Pancreas (tissue), 10 donors: ENCODE results near the gene PSMD9. TPM values are rescaled to one million over a fixed set of nuclear protein-coding genes. Genes with fewer than 3 reads are reported as not detected.

Experiments
- ATAC-seq, 4 donors: fragments of 200-7000 bp; cut with Tn5 transposase; one replicate each; pipeline versions ENCODE4 v1.8.0 to v1.9.1; 2020; ENCODE audit warnings: mild to moderate bottlenecking in 4 of 4, moderate library complexity in 4 of 4
- DNase-seq, 6 donors: peaks; one replicate each; pipeline ENCODE4 v3.0.0-alpha.2; 2020
- FAIRE-seq: peaks from 2 replicates; lab custom pipeline; 2012; peaks lifted over from hg19 to GRCh38; lab: Jason Lieb, UNC
- H3K27ac ChIP-seq, 4 donors: fragments of 200-600 bp; sonication (generic); 1 replicate in 3 of 4; 2 replicates in 1 of 4; pipeline versions ENCODE4 v1.5.0 to v1.8.0; 2020
- H3K27me3 ChIP-seq, 4 donors: fragments of 200-600 bp; one replicate each; pipeline ENCODE4 v1.8.0; 2021
- H3K36me3 ChIP-seq, 3 donors: fragments of 200-600 bp; sonication (generic) in 1 of 3; one replicate each; pipeline versions ENCODE4 v1.5.0 to v1.8.0; 2020 to 2021
- H3K4me1 ChIP-seq, 3 donors: fragments of 200-600 bp; one replicate each; pipeline ENCODE4 v1.8.0; 2021
- H3K4me3 ChIP-seq, 4 donors: fragments of 200-600 bp; sonication (generic) in 2 of 4; one replicate each; pipeline versions ENCODE4 v1.5.0 to v1.8.0; 2020 to 2021
- H3K9me3 ChIP-seq, 4 donors: fragments of 200-600 bp; one replicate each; pipeline ENCODE4 v1.8.0; 2021
- CTCF ChIP-seq, 4 donors: fragments of 200-600 bp; sonication (generic) in 3 of 4; IDR thresholded peaks; one replicate each; pipeline versions ENCODE4 v1.5.0 to v1.8.0; 2021; ENCODE audit warnings: antibody characterized with exemption in 4 of 4
- WGBS, 2 donors: extraction: QIAGEN DNeasy Blood & Tissue Kit; methylation state at CpG; one replicate each; pipeline ENCODE4 v1.1.7; 2013; 5-methylcytosine and 5-hydroxymethylcytosine counted together
- intact Hi-C, 3 donors: fragments of 100-400 bp; cut with DNase I; formaldehyde crosslinking; loops; one replicate each; pipeline versions ENCODE4 v1.11.1 to v1.14.2; 2022
- polyA plus RNA-seq, 2 donors: library from polyadenylated mRNA; stranded (reverse); fragments of 200-250 nt; gene quantifications; one replicate each; pipeline ENCODE4 v1.2.3, GENCODE V29; 2013
- total RNA-seq, 6 donors: library from RNA; stranded (reverse); fragmentation: NEBNext Ultra II Directional in 4 of 6; extraction: Animal tissue kit (Norgen Biotek cat#: 25700) in 4 of 6; gene quantifications; one replicate each; pipeline versions ENCODE4 v1.2.1 to v1.2.4, GENCODE V29; 2021 to 2023
- donor health status: healthy with polysubstance abuse.
- donor health status: DM: no; HTN: no; CAD: no; lungs with moderate emphysema.
- donor health status: DM: no; HTN: no; CAD: no.
- donor health status: control.
- donor health status: control.
- donor health status: Bipolar disorder and iron deficiency.
- donor health status: DM: yes; HTN: yes; CAD: no.
- donor health status: DM: no; HTN: no; CAD: no.
- donor health status: DM: no; HTN: no; CAD: no.
- donor health status: DM: yes; HTN: yes; CAD: no.

Gene PSMD9
- total and polyA plus RNA-seq, 8 donors = 20.5 to 39.4 (median 25.6) TPM

DNA sequence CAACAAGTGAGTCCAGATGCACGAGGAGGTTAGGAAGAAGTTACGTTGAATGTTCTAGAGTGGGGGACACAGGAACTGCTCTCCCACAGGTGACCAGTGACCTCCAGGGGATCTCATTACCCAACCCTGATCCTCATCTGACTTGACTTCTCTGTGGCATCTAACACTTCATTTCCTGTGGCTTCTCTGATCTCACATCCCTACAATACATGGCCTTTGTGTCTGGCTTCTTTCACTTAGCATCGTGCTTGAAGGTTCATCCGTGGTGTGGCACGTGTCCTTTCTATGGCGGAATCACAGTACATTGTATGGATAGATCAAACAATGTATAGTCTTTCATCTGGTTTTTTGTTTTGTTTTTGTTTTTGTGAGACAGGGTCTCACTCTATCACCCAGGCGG is 49.1 kb downstream of the PSMD9 start:
- intact Hi-C loops = no loop called here
- no peaks in the 10 kb centered on the region for H3K4me1 ChIP-seq

GRCh38 chr12:121939186-121939585 is 50.6 kb downstream of the PSMD9 start:
- Histone ChIP-seq H3K27me3 (no peaks in the 10 kb centered on the region), H3K36me3 (no peaks in the 10 kb centered on the region), H3K4me3 (no peak overlapping the region), H3K27ac (no peak overlapping the region), H3K4me1 (no peaks in the 10 kb centered on the region), H3K9me3 (no peaks in the 10 kb centered on the region)
- DNase-seq = no peak
- no peak for TF ChIP-seq CTCF (IDR thresholded peaks at IDR 0.05)
- 72 to 74% methylated on average over 7 of the region's 7 CpGs for WGBS, 2 donors
- no peak for FAIRE-seq
- intact Hi-C loops = no loop called here
- no peak for ATAC-seq

More for the DNA sequence above, 49.1 kb downstream of the PSMD9 start:
- ATAC-seq (no peak), DNase-seq (no peak), FAIRE-seq (no peak)
- Histone ChIP-seq H3K4me3 (no peak overlapping the region), H3K27me3 (no peaks in the 10 kb centered on the region), H3K9me3 (no peaks in the 10 kb centered on the region), H3K27ac (no peak overlapping the region), H3K36me3 (no peaks in the 10 kb centered on the region)
- no peak for TF ChIP-seq CTCF (IDR thresholded peaks at IDR 0.05)
- WGBS, 2 donors = 90 to 96% methylated on average over 7 of the region's 7 CpGs

DNA sequence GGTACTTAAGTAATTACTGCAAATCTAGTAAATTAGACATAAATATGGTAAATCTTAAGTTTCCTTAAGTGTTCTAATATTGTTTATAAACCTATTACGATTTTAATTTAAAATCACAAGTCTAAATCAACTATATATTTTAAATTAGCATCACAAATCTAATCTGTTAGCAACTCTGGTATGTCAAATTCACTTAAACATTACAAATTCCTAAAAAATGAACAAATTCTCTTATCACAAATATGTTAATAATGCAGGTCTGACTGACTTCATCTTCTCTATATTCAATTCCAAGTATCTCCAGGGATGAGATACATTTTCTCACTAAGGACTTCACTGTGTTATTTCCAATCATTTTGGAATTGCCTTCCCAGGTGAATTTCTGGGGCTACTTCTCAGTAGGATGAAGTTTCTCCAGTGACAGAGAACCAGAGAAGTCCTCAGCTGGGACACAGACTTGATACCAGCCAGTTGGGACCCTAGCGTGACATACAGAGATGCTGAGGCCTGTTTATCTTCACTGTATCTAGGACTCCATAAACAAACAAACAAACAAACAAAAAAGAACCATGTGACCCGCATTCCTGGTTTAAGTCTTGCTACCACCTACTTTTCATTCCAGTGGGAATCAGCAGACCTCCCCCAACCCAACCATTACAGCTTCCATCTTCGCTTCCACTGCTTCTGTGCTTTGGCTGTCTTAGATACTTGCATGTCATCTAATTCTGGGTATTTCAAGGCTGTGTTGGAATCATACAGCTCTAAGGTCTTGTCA is 51.6 kb downstream of the PSMD9 start:
- 82 to 88% methylated on average over 4 of the region's 4 CpGs for WGBS, 2 donors
- Histone ChIP-seq H3K4me3 (no peak overlapping the region), H3K9me3 (no peaks in the 10 kb centered on the region), H3K36me3 (no peaks in the 10 kb centered on the region), H3K27me3 (no peaks in the 10 kb centered on the region), H3K4me1 (no peaks in the 10 kb centered on the region), H3K27ac (no peak overlapping the region)
- no peak for TF ChIP-seq CTCF (IDR thresholded peaks at IDR 0.05)
- ATAC-seq = no peak
- no peak for DNase-seq
- no peak for FAIRE-seq
- intact Hi-C loops = no loop called here

GRCh38 chr12:121942145-121942718 is 53.6 kb downstream of the PSMD9 start:
- no peak for TF ChIP-seq CTCF (IDR thresholded peaks at IDR 0.05)
- no peak for ATAC-seq
- H3K27me3 ChIP-seq = no peaks in the 10 kb centered on the region
- H3K4me1 ChIP-seq = no peaks in the 10 kb centered on the region
- intact Hi-C loops = no loop called here
- no peaks in the 10 kb centered on the region for H3K9me3 ChIP-seq
- no peaks in the 10 kb centered on the region for H3K36me3 ChIP-seq
- no peak overlapping the region for H3K27ac ChIP-seq
- H3K4me3 ChIP-seq = no peak overlapping the region
- FAIRE-seq = no peak
- no peak for DNase-seq
- WGBS, 2 donors = 90 to 95% methylated on average over 15 of the region's 15 CpGs

GRCh38 chr12:121943926-121944325 is 55.3 kb downstream of the PSMD9 start:
- no peak overlapping the region for H3K27ac ChIP-seq
- FAIRE-seq = no peak
- no peaks in the 10 kb centered on the region for H3K9me3 ChIP-seq
- no peaks in the 10 kb centered on the region for H3K27me3 ChIP-seq
- no peak for ATAC-seq
- no peak for DNase-seq
- no peak for TF ChIP-seq CTCF (IDR thresholded peaks at IDR 0.05)
- intact Hi-C loops = no loop called here
- H3K36me3 ChIP-seq = no peaks in the 10 kb centered on the region
- no peaks in the 10 kb centered on the region for H3K4me1 ChIP-seq
- no peak overlapping the region for H3K4me3 ChIP-seq
